Prostate gland (tissue), 2 donors: ENCODE results near the gene ZNF775. TPM values are rescaled to one million over a fixed set of nuclear protein-coding genes. Genes with fewer than 3 reads are reported as not detected.

Source experiments
- DNase-seq: peaks from one replicate; pipeline ENCODE4 v3.0.0-alpha.2; 2019; ENCODE audit warnings: low spot score
- H3K27ac ChIP-seq, 2 donors: fragments of 200-600 bp; sonication (generic); 2 replicates each; pipeline ENCODE4 v1.5.1; 2017 to 2019
- H3K27me3 ChIP-seq: fragments of 200-600 bp; sonication (generic); replicated peaks from 2 replicates; pipeline ENCODE4 v1.5.1; 2019; ENCODE audit not compliant: insufficient read depth
- H3K36me3 ChIP-seq, 2 donors: fragments of 200-600 bp; sonication (generic); 1 replicate in 1 of 2; 2 replicates in 1 of 2; pipeline versions ENCODE4 v1.5.1 to v1.8.1; 2017 to 2019
- H3K4me1 ChIP-seq: fragments of 200-600 bp; sonication (generic); replicated peaks from 2 replicates; pipeline ENCODE4 v1.5.1; 2019
- H3K4me3 ChIP-seq, 2 donors: fragments of 200-600 bp; sonication (generic); 2 replicates each; pipeline ENCODE4 v1.5.1; 2017 to 2019
- H3K9me3 ChIP-seq: fragments of 200-600 bp; sonication (generic); 2 replicates; pipeline ENCODE4 v1.5.1; 2017
- POLR2A ChIP-seq: fragments of 450-650 bp; IDR thresholded peaks from one replicate; pipeline ENCODE4 v1.6.1; 2016; ENCODE audit warnings: antibody characterized with exemption, mild to moderate bottlenecking
- POLR2AphosphoS5 ChIP-seq: sonication (generic); formaldehyde crosslinking; IDR thresholded peaks from one replicate; pipeline ENCODE4 v1.6.1; 2017; ENCODE audit warnings: antibody characterized with exemption
- WGBS: methylation state at CpG from one replicate; pipeline ENCODE4 v1.1.5; 2018; 5-methylcytosine and 5-hydroxymethylcytosine counted together
- intact Hi-C: fragments of 100-400 bp; cut with DNase I; formaldehyde crosslinking; loops from one replicate; pipeline ENCODE4 v1.14.2; 2022
- total RNA-seq, 2 donors: library from RNA; depleted of rRNA; stranded (reverse); fragments of >200 nt; gene quantifications; one replicate each; pipeline ENCODE4 v1.1.0, GENCODE V29; 2016
- TF ChIP-seq, protein P1 (sequence below), 4 experiments: fragments of 200-600 bp in 2 of 4; fragments of 450-650 bp in 2 of 4; sonication (generic) in 2 of 4; IDR thresholded peaks; 1 replicate in 3 of 4; 2 replicates in 1 of 4; pipeline ENCODE4 v1.5.1; 2016 to 2019; ENCODE audit warnings: antibody characterized with exemption in 4 of 4, mild to moderate bottlenecking in 2 of 4, moderate library complexity in 2 of 4

ZNF775 gene
- total RNA-seq, 2 donors from 2014 or later: 14.4 to 14.8 TPM

DNA sequence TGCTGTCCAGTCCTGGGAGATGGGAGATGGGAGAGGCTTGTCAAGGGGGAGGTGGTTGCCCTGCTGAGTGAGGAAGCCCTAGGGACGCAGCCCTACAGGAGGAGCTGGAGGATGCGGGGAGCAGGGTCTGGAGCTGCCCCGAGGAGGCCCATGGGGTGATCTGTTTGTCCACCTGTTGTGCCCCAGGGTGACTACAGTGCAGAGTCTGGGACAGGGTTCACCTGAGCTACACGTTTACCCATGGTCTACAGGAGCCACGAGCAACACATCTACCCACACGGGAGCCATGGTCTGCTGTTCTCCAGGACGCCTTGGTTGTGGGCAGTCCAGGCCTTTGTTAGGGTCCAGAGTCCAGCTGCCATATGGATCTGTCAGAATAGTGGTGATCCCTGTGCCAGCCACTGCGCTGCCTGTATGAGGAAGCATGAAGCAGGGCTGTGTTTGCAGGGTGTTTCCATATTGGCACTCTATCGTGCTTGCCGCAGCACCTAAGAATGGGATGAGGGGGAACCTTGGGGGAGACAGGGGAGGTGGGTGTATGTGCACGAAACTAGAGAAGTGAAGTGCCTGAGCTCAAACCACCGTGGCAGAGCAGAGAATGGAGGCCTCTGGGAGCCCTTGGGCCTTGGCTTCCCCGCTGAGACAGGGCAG, 23.7 kb downstream of the ZNF775 start:
- H3K4me3 ChIP-seq: no peak overlapping the region
- intact Hi-C loops: no loop called here
- H3K27ac ChIP-seq: no peak overlapping the region
- peaks cover 12% of the 10 kb centered on the region for H3K4me1 ChIP-seq
- no peak for DNase-seq
- no peaks in the 10 kb centered on the region for H3K9me3 ChIP-seq
- 87% methylated on average over 13 of the region's 13 CpGs for WGBS
- no peaks in the 10 kb centered on the region for H3K27me3 ChIP-seq
- no peak for TF ChIP-seq POLR2A
- no peak for TF ChIP-seq POLR2AphosphoS5
- TF ChIP-seq, protein P1, sequence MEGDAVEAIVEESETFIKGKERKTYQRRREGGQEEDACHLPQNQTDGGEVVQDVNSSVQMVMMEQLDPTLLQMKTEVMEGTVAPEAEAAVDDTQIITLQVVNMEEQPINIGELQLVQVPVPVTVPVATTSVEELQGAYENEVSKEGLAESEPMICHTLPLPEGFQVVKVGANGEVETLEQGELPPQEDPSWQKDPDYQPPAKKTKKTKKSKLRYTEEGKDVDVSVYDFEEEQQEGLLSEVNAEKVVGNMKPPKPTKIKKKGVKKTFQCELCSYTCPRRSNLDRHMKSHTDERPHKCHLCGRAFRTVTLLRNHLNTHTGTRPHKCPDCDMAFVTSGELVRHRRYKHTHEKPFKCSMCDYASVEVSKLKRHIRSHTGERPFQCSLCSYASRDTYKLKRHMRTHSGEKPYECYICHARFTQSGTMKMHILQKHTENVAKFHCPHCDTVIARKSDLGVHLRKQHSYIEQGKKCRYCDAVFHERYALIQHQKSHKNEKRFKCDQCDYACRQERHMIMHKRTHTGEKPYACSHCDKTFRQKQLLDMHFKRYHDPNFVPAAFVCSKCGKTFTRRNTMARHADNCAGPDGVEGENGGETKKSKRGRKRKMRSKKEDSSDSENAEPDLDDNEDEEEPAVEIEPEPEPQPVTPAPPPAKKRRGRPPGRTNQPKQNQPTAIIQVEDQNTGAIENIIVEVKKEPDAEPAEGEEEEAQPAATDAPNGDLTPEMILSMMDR (IDR thresholded peaks at IDR 0.05): no peak
- no peaks in the 10 kb centered on the region for H3K36me3 ChIP-seq

DNA sequence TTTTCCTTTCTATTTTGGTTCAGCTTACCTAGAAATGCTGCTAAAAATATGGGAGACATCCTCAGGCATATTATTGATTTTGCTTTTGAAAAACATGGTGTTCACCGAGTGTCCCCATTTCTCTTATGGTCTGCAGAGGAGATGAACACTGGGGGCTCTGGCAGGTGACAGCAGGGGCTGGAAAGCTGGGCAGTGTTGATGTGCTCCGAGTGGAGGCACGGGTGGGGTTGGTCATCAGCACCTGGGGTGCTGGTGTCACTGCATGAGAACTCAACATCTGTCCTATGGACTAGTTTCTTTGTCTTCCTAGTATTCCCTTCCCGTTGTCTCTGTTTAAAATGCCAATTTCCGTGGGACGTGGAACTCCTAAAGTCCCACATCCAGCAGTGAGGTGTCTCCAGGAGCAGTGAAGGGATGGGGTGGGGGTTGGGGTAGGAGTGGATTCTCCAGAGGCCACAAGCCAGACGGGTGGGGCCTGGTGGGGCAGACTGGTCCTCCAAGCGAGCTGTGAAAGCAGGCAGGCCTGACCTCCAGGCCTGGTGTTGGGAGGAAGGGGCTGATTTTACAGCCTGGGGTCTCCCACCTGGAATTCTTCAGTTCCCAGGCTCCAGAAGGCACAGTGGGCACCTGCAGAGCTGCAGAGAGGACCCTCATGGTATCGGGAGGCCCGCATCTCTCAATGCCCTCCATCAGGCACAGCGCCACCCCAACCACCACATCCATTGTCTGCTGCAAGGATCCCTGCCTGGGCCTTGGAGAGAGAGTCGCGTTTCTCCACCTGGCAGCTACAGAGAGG, 24.4 kb downstream of the ZNF775 start:
- Histone ChIP-seq H3K36me3 (no peaks in the 10 kb centered on the region), H3K27me3 (no peaks in the 10 kb centered on the region), H3K27ac (peak overlapping the region; percentile 91 to 92), H3K9me3 (no peaks in the 10 kb centered on the region), H3K4me3 (no peak overlapping the region), H3K4me1 (peaks cover 12% of the 10 kb centered on the region)
- DNase-seq: no peak
- WGBS: 80% methylated on average over 13 of the region's 13 CpGs
- TF ChIP-seq POLR2A: no peak
- TF ChIP-seq POLR2AphosphoS5: no peak
- TF ChIP-seq, protein P1 (IDR thresholded peaks at IDR 0.05): no peak
- intact Hi-C loops: no loop called here

DNA sequence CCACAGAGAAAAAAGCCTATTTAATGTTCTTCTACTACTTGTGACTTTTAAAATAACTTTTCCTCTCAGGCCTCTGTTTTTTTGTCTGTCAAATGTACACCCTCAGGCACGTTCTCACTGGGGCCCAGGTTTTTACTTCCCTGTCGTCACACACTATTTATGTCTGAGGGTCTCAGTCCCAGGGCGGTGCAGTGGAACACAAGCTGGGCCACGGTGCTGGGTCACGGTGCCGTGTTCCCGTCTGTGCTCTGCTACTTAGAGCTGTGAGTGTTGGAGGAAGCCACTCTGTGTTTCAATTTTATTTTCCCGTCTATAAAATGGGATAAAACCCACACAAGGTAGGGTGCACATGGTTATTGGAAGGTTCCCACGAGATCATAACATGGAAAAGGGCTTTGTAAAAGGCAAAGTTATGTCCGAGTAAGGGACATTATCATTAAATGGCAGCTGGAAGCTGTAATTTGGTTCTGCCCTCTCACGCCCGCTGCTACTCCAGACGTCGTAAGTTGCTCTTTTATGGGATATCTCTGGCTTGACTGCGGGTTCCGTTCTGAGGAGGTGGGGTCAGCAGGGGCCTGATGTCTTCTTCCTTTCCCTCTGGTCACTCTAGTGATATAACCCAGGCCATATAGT, 25.2 kb downstream of the ZNF775 start:
- peak overlapping the region; percentile 91 to 92 for H3K27ac ChIP-seq
- intact Hi-C loops: no loop called here
- no peaks in the 10 kb centered on the region for H3K36me3 ChIP-seq
- 25% methylated on average over 16 of the region's 16 CpGs for WGBS
- TF ChIP-seq POLR2AphosphoS5 (no peak), POLR2A (no peak)
- TF ChIP-seq, protein P1 (IDR thresholded peaks at IDR 0.05): no peak
- DNase-seq: no peak
- H3K4me1 ChIP-seq: peaks cover 12% of the 10 kb centered on the region
- H3K4me3 ChIP-seq: peak overlapping the region; percentile 52 to 57
- no peaks in the 10 kb centered on the region for H3K9me3 ChIP-seq
- H3K27me3 ChIP-seq: no peaks in the 10 kb centered on the region

DNA sequence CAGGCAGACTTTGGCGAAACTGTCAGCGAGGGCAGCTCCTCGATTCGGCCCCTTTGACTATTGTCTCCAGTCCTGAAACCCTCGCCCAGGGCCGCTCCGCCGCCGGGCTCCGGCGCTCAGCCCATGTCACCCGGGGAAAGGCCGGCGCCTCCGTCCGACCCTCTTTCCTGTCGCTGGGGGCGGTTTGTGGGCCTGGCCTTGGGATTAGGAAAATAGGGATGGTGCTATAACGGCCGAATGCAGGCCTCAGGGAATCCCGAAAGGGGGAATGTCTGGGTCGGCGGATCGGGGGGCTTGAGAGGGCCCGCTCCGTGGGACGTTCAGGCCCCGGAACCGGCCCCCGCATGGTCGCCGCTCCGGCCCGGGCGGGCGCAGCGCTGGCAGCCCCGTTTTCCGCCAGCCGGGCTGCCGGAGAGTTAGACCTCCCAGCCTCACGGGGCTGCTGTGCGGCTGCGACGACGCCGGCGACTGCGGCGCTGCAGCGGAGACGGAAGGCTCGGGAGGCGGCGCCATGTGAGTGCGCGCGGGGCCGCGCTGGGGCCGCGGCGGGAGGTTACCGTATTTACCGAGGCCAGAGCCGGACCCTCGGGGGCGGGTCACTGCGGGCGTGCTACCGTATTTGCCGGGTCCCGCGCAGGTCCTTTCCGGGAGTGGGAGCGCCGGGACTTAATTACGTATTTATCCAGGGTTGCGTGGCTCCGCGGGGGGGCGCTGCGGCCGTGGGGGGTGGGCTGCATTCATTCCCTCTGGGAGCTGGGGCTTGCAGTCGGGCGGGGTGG, 25.9 kb downstream of the ZNF775 start:
- WGBS: 2% methylated on average over 48 of the region's 86 CpGs
- peak; percentile 75 for DNase-seq
- TF ChIP-seq, protein P1 (IDR thresholded peaks at IDR 0.05): peak in 2 of 4 experiments; percentile 35 to 36
- TF ChIP-seq POLR2A (peak; percentile 70), POLR2AphosphoS5 (peak; percentile 27)
- Histone ChIP-seq H3K27me3 (no peaks in the 10 kb centered on the region), H3K36me3 (no peaks in the 10 kb centered on the region), H3K4me1 (peaks cover 12% of the 10 kb centered on the region), H3K9me3 (no peaks in the 10 kb centered on the region), H3K27ac (peak overlapping the region; percentile 91 to 92), H3K4me3 (peak overlapping the region; percentile 52 to 57)
- intact Hi-C loops: no loop called here
